IPS-20b (cell line): ENCODE data around the gene SEC61B.

ENCODE experiments used
- H3K27ac ChIP-seq: one replicate; pipeline ENCODE4 v1.5.1; 2013; ENCODE audit warnings: low read length
- H3K27me3 ChIP-seq: 2 replicates; pipeline ENCODE4 v1.6.1; 2013; ENCODE audit warnings: mild to moderate bottlenecking, low read length, inconsistent platforms; ENCODE audit not compliant: insufficient read depth
- H3K36me3 ChIP-seq: 2 replicates; pipeline ENCODE4 v1.6.1; 2013; ENCODE audit warnings: low read depth, mild to moderate bottlenecking, inconsistent platforms, low read length, moderate library complexity; ENCODE audit not compliant: insufficient read depth
- H3K4me1 ChIP-seq: 2 replicates; pipeline ENCODE4 v1.6.1; 2013; ENCODE audit warnings: mild to moderate bottlenecking, control low read depth, inconsistent platforms, low read length, moderate library complexity; ENCODE audit not compliant: insufficient read depth
- H3K4me3 ChIP-seq: 2 replicates; pipeline ENCODE4 v1.5.1; 2013; ENCODE audit warnings: mild to moderate bottlenecking, low read length, inconsistent platforms
- H3K9ac ChIP-seq: 2 replicates; pipeline ENCODE4 v1.6.1; 2013; ENCODE audit warnings: low read depth, mild to moderate bottlenecking, inconsistent platforms, low read length, moderate library complexity
- H3K9me3 ChIP-seq: 2 replicates; pipeline ENCODE4 v1.6.1; 2013; ENCODE audit warnings: mild to moderate bottlenecking, low read depth, low read length, inconsistent platforms; ENCODE audit not compliant: insufficient read depth

SEC61B gene

GRCh38 chr9:99183616-99184015 lies 38.5 kb upstream of the SEC61B start:
- Histone ChIP-seq H3K4me1 (peaks cover 6% of the 10 kb centered on the region; the same call in 1 of the 2 replicates), H3K4me3 (no peak overlapping the region), H3K9ac (no peak overlapping the region)

GRCh38 chr9:99184110-99184474 lies 38.0 kb upstream of the SEC61B start:
- Histone ChIP-seq H3K36me3 (no peaks in the 10 kb centered on the region), H3K9ac (no peak overlapping the region), H3K4me1 (peaks cover 6% of the 10 kb centered on the region; the same call in 1 of the 2 replicates), H3K9me3 (no peaks in the 10 kb centered on the region), H3K27me3 (no peaks in the 10 kb centered on the region), H3K4me3 (no peak overlapping the region), H3K27ac (no peak overlapping the region)

More at GRCh38 chr9:99183616-99184015, 38.5 kb upstream of the SEC61B start:
- no peaks in the 10 kb centered on the region for H3K27me3 ChIP-seq
- no peaks in the 10 kb centered on the region for H3K36me3 ChIP-seq
- no peak overlapping the region for H3K27ac ChIP-seq
- H3K9me3 ChIP-seq, result no peaks in the 10 kb centered on the region

- Histone ChIP-seq H3K27me3 (no peaks in the 10 kb centered on the region), H3K4me1 (peaks cover 6% of the 10 kb centered on the region; the same call in 1 of the 2 replicates), H3K9ac (no peak overlapping the region), H3K27ac (no peak overlapping the region), H3K4me3 (no peak overlapping the region), H3K9me3 (no peaks in the 10 kb centered on the region), H3K36me3 (no peaks in the 10 kb centered on the region)
Observed at GRCh38 chr9:99184475-99185347, 37.4 kb upstream of the SEC61B start.

GRCh38 chr9:99185348-99185632 lies 36.8 kb upstream of the SEC61B start:
- H3K9ac ChIP-seq, result no peak overlapping the region
- no peaks in the 10 kb centered on the region for H3K27me3 ChIP-seq
- no peaks in the 10 kb centered on the region for H3K36me3 ChIP-seq
- peaks cover 6% of the 10 kb centered on the region; the same call in 1 of the 2 replicates for H3K4me1 ChIP-seq
- no peak overlapping the region for H3K4me3 ChIP-seq
- H3K9me3 ChIP-seq, result no peaks in the 10 kb centered on the region
- no peak overlapping the region for H3K27ac ChIP-seq

GRCh38 chr9:99185934-99186333 lies 36.1 kb upstream of the SEC61B start:
- Histone ChIP-seq H3K9ac (no peak overlapping the region), H3K27ac (no peak overlapping the region), H3K9me3 (no peaks in the 10 kb centered on the region), H3K4me3 (no peak overlapping the region), H3K27me3 (no peaks in the 10 kb centered on the region), H3K4me1 (peaks cover 6% of the 10 kb centered on the region; the same call in 1 of the 2 replicates), H3K36me3 (no peaks in the 10 kb centered on the region)

GRCh38 chr9:99187311-99187710 lies 34.8 kb upstream of the SEC61B start:
- Histone ChIP-seq H3K36me3 (no peaks in the 10 kb centered on the region), H3K9me3 (no peaks in the 10 kb centered on the region), H3K27ac (no peak overlapping the region), H3K4me3 (no peak overlapping the region), H3K27me3 (no peaks in the 10 kb centered on the region), H3K4me1 (peaks cover 6% of the 10 kb centered on the region; the same call in 1 of the 2 replicates), H3K9ac (no peak overlapping the region)

GRCh38 chr9:99189186-99189585 lies 32.9 kb upstream of the SEC61B start:
- H3K27ac ChIP-seq, result no peak overlapping the region
- no peaks in the 10 kb centered on the region for H3K27me3 ChIP-seq
- no peaks in the 10 kb centered on the region for H3K9me3 ChIP-seq
- peaks cover 6% of the 10 kb centered on the region; the same call in 1 of the 2 replicates for H3K4me1 ChIP-seq
- H3K4me3 ChIP-seq, result no peak overlapping the region
- H3K36me3 ChIP-seq, result no peaks in the 10 kb centered on the region
- no peak overlapping the region for H3K9ac ChIP-seq

GRCh38 chr9:99189887-99190596 lies 32.0 kb upstream of the SEC61B start:
- Histone ChIP-seq H3K27ac (no peak overlapping the region), H3K27me3 (no peaks in the 10 kb centered on the region), H3K4me3 (no peak overlapping the region), H3K4me1 (peaks cover 6% of the 10 kb centered on the region; the same call in 1 of the 2 replicates), H3K9me3 (no peaks in the 10 kb centered on the region), H3K9ac (no peak overlapping the region), H3K36me3 (no peaks in the 10 kb centered on the region)

- H3K27ac ChIP-seq, result no peak overlapping the region
- peaks cover 6% of the 10 kb centered on the region; the same call in 1 of the 2 replicates for H3K4me1 ChIP-seq
- no peak overlapping the region for H3K9ac ChIP-seq
- H3K27me3 ChIP-seq, result no peaks in the 10 kb centered on the region
- no peak overlapping the region for H3K4me3 ChIP-seq
- H3K36me3 ChIP-seq, result no peaks in the 10 kb centered on the region
- no peaks in the 10 kb centered on the region for H3K9me3 ChIP-seq
Observed at GRCh38 chr9:99190597-99191283, 31.3 kb upstream of the SEC61B start.

- Histone ChIP-seq H3K27ac (no peak overlapping the region), H3K4me3 (no peak overlapping the region), H3K27me3 (no peaks in the 10 kb centered on the region), H3K36me3 (no peaks in the 10 kb centered on the region), H3K9ac (no peak overlapping the region), H3K9me3 (no peaks in the 10 kb centered on the region), H3K4me1 (no peaks in the 10 kb centered on the region)
Observed at GRCh38 chr9:99192786-99193465, 29.2 kb upstream of the SEC61B start.

- Histone ChIP-seq H3K27me3 (no peaks in the 10 kb centered on the region), H3K4me3 (no peak overlapping the region), H3K27ac (no peak overlapping the region), H3K36me3 (no peaks in the 10 kb centered on the region), H3K9me3 (no peaks in the 10 kb centered on the region), H3K4me1 (no peaks in the 10 kb centered on the region), H3K9ac (no peak overlapping the region)
Observed at GRCh38 chr9:99193466-99193821, 28.6 kb upstream of the SEC61B start.
